Astrocyte of the spinal cord (primary cell): ENCODE results near the gene PPP1R14D.

ENCODE experiments used
- DNase-seq: peaks from one replicate; pipeline ENCODE4 v3.0.0; 2011; ENCODE audit warnings: low read depth, low spot score
- H3K4me3 ChIP-seq: 2 replicates; pipeline ENCODE4 v1.5.1; 2011; ENCODE audit warnings: low read depth, mild to moderate bottlenecking, low read length, moderate library complexity
- CTCF ChIP-seq: IDR thresholded peaks from 2 replicates; pipeline ENCODE4 v1.5.1; 2012; ENCODE audit warnings: low read depth, mild to moderate bottlenecking, low read length, inconsistent platforms
- in situ Hi-C: cut with HindIII; loops from 2 replicates; pipeline ENCODE4 v1.10.0; 2017; ENCODE audit warnings: low sequenced_read_pairs

Gene PPP1R14D, protein sequence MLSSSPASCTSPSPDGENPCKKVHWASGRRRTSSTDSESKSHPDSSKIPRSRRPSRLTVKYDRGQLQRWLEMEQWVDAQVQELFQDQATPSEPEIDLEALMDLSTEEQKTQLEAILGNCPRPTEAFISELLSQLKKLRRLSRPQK

GRCh38 chr15:40828447-40829036 lies at the start of gene PPP1R14D:
Gene PPP1R14D, minus strand, starts transcription at chr15:40828708. Its CDS starts 67 bp downstream, at chr15:40828641.
- no peak for TF ChIP-seq CTCF
- in situ Hi-C loops = no loop called here
- no peak for DNase-seq

GRCh38 chr15:40877694-40878093 lies 49.2 kb upstream of the PPP1R14D start:
- no peak for DNase-seq
- in situ Hi-C loops = no loop called here
- TF ChIP-seq CTCF = no peak
- H3K4me3 ChIP-seq = no peak overlapping the region

More at GRCh38 chr15:40828447-40829036, at the start of gene PPP1R14D:
- no peak within 1 kb of the TSS for H3K4me3 ChIP-seq

GRCh38 chr15:40875991-40876730 lies 47.7 kb upstream of the PPP1R14D start:
- no peak overlapping the region for H3K4me3 ChIP-seq
- no peak for TF ChIP-seq CTCF
- no peak for DNase-seq
- in situ Hi-C loops = no loop called here

DNA sequence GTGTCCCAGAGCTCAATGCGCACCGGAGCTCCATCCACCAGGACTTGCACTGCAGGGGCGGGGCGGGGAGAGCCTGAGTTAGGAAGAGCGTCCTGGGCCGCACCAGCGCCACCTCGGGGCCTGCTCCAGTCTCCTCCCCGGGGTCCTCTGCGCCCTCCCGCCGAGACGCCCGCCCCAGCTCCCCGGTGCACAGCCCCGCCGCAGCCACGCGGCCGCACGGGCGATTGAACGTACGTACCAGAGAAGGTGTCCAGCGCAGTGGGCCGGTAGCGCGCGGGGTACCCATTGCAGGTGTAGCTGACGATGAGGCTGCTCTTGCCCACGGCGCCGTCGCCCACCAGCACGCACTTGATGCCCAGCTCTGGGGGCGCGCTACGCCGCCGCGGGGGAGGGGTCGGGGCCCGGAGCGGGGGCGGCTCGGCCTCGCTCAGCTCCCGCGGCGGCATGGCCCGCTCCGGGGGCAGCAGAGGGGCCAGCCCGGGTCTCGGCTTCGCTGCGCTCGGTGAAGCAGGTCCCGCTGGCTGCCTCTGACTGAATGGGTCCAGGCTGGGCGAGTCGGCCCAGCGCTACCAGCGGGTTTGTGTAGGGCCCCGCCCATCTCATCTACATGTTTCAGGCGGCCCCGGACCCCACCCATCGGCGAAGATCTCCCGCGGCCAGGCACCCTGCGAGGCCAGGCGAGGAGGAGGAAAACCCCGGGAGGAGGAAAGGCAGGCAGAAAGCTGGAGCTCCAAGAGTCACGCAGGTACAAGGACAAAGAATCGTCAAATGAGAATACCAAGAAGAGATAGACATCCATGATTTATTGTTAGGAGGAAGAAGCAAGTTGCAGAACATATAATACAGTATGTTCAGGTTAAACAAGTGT lies 45.4 kb upstream of the PPP1R14D start, which contains the start of gene RHOV:
RHOV (minus strand) TSS at position 541 of the 868 bp plus-strand sequence; CDS start at position 446, 95 bp downstream.
- in situ Hi-C loops = no loop called here
- peak; percentile 36 for TF ChIP-seq CTCF
- peak; percentile 35 for DNase-seq
- peak within 1 kb of the TSS; percentile 34 for H3K4me3 ChIP-seq

DNA sequence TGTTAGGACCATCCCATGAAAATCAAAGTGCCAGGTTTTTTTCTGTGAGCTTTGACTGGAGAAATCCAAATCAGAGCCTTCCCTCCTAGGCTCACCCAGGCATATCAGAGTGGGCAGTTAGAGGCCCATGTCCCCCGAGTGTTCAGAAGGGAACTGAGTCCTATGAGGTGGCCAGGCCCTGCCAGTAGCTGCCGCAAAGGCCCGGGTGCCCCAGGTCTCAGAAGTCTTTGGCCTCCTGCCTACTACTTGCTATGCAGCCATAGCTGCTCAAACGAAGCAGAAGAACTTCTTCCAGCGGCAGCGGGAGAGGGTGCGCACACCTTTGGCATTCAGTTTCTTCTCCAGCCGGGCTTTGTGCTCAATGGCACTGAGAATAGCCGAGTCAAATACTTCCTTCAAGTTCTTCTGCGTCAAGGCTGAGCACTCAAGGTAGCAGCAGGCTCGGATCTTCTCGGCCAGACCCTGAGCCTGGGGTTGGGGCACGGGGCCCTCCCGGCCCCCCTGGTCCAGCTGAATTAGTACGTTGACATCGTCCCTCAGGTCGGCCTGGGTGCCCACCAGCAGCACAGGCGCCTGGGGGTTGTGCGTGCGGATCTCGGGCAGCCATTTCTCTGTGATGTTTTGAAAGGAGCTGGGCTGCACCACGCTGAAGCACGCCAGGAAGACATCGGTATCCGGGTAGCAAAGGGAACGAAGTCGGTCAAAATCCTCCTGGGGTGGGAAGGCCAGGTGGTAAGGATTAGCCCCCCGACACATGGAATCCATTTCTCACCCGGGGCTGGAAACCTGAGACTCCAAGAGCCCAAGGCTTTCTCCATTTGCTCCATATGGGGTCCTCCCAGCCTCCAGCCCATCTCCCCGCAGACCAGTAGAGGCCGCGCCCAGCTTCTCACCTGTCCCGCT lies 44.5 kb upstream of the PPP1R14D start:
- no peak for TF ChIP-seq CTCF
- no peak overlapping the region for H3K4me3 ChIP-seq
- in situ Hi-C loops = no loop called here
- DNase-seq = no peak
